CD4-positive, alpha-beta T cell (primary cell): ENCODE measurements around the gene TEKTIP1. TPM values are rescaled to one million over a fixed set of nuclear protein-coding genes. Genes with fewer than 3 reads are reported as not detected.

Experiments
- ATAC-seq: fragments of 200-7000 bp; cut with Tn5 transposase; one replicate; pipeline ENCODE4 v1.10.0; 2022; ENCODE audit warnings: mild to moderate bottlenecking; ENCODE audit not compliant: poor library complexity
- CTCF ChIA-PET: fragments of 350-600 bp; sonication (Branson Sonifier 250); formaldehyde crosslinking; loops from one replicate; lab custom pipeline; 2021; ENCODE audit warnings: antibody characterized with exemption, inconsistent platforms; lab: Charles Lee
- POLR2A ChIA-PET: fragments of 350-600 bp; sonication (Branson Sonifier 250); formaldehyde crosslinking; loops from one replicate; lab custom pipeline; 2021; ENCODE audit warnings: antibody characterized with exemption, inconsistent platforms; lab: Charles Lee
- DNase-seq, 14 experiments: peaks; one replicate each; pipeline ENCODE4 v3.0.0-alpha.2; 2013 to 2020; ENCODE audit warnings: mixed read lengths in 2 of 14
- H3K27ac ChIP-seq, 2 donors: one replicate each; pipeline versions ENCODE4 v1.5.1 to v1.7.0; 2013; ENCODE audit warnings: low read length in 2 of 2, low read depth in 1 of 2, mild to moderate bottlenecking in 1 of 2
- H3K27me3 ChIP-seq, 2 experiments: 1 replicate in 1 of 2; 2 replicates in 1 of 2; pipeline versions ENCODE4 v1.6.1 to v1.7.0; 2013; ENCODE audit warnings: low read length in 2 of 2, control low read depth in 1 of 2, mild to moderate bottlenecking in 1 of 2, moderate library complexity in 1 of 2; ENCODE audit not compliant: insufficient read depth in 2 of 2, control insufficient read depth in 1 of 2
- H3K36me3 ChIP-seq: one replicate; pipeline ENCODE4 v1.6.1; 2013; ENCODE audit warnings: low read length, control low read depth; ENCODE audit not compliant: insufficient read depth
- H3K4me1 ChIP-seq: one replicate; pipeline ENCODE4 v1.6.1; 2013; ENCODE audit warnings: low read length, control low read depth; ENCODE audit not compliant: insufficient read depth
- H3K4me3 ChIP-seq: one replicate; pipeline ENCODE4 v1.5.1; 2013; ENCODE audit warnings: mild to moderate bottlenecking, low read length, moderate library complexity
- H3K9me3 ChIP-seq, 2 experiments: 1 replicate in 1 of 2; 2 replicates in 1 of 2; pipeline versions ENCODE4 v1.6.1 to v1.7.0; 2013; ENCODE audit warnings: low read length in 2 of 2, mild to moderate bottlenecking in 2 of 2, control low read depth in 1 of 2, moderate library complexity in 1 of 2; ENCODE audit not compliant: control insufficient read depth in 1 of 2, insufficient read depth in 1 of 2
- H3K27ac Mint-ChIP-seq: one replicate; pipeline ENCODE4 v1.8.0; 2020; ENCODE audit warnings: mixed read lengths
- H3K27me3 Mint-ChIP-seq: one replicate; pipeline ENCODE4 v1.8.0; 2021; ENCODE audit warnings: mixed read lengths
- H3K36me3 Mint-ChIP-seq: one replicate; pipeline ENCODE4 v1.8.0; 2021; ENCODE audit warnings: low read depth, mixed read lengths
- H3K4me1 Mint-ChIP-seq: one replicate; pipeline ENCODE4 v1.8.0; 2021; ENCODE audit warnings: low read depth, mixed read lengths
- H3K4me3 Mint-ChIP-seq: one replicate; pipeline ENCODE4 v1.8.0; 2020; ENCODE audit warnings: mild to moderate bottlenecking, mixed read lengths
- H3K9me3 Mint-ChIP-seq: one replicate; pipeline ENCODE4 v1.8.0; 2020; ENCODE audit warnings: mixed read lengths
- intact Hi-C, 2 experiments: fragments of 100-400 bp; cut with DNase I in 1 of 2; cut with micrococcal nuclease in 1 of 2; formaldehyde crosslinking; loops; one replicate each; pipeline versions ENCODE4 v1.15.1 to v1.9.0; 2023 to 2025; cut with DNase I, micrococcal nuclease
- total RNA-seq, 174 experiments: library from RNA in 2 of 174; stranded (reverse) in 2 of 174; gene quantifications; one replicate each; pipeline ENCODE4 v1.2.3 and lab custom pipeline; 2021 to 2026
- TF ChIP-seq, protein P1 (sequence below): fragments of 200-600 bp; IDR thresholded peaks from one replicate; pipeline ENCODE4 v1.8.0; 2022; ENCODE audit warnings: antibody characterized with exemption, mild to moderate bottlenecking

TEKTIP1 gene
- total RNA-seq, 2 experiments from 2014 or later = 5.7 to 6.0 TPM

DNA sequence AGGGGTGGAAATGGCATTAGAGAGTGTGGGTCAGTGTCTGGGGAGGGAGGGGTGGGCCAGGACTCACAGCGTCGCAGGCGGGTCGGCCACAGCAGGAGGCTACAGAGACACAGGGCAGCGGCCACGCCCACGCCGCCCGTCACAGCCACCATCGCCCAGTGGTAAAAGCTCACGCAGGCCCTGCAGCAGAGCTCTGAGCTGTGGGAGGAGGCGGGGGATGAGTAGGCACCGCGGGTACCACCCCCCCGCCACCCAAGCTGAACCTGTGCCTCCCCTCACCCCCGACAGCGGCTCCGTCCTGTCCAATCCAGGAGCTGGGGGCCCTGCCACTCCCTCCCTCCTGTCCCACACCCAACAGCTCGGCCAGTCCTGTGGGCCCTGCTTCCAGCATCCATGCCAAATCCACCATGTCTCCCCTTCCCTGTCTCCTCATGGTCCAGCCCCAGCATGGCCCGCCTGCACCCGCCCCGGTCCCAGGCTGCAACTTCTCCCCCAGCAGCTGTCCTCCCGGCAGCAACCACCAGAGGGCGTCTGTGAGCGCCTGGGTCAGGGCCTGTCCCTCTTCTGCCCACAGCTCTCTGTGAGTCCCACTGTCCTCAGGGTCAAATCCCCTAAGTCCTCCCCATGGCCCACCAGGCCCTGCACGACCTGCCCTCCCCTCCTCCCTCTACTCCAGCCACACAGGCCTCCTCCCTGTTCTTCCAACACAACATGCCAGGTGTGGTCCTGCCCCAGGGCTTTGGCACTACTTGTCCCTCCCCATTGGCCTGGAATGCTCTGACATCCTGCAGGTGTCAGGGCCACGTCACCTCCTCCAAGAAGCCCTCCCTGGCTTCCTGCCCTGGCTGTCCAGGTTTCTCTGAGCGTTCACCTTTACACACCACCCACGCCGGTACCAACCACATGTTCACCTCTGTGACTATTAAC, 6.0 kb downstream of the TEKTIP1 start:
- Histone ChIP-seq H3K27ac (no peak overlapping the region), H3K9me3 (no peaks in the 10 kb centered on the region), H3K27me3 (no peaks in the 10 kb centered on the region), H3K36me3 (peaks cover 41% of the 10 kb centered on the region), H3K4me1 (peaks cover 21% of the 10 kb centered on the region), H3K4me3 (no peak overlapping the region)
- H3K9me3 Mint-ChIP-seq = no peaks in the 10 kb centered on the region
- H3K27me3 Mint-ChIP-seq = no peaks in the 10 kb centered on the region
- ChIA-PET CTCF (interaction anchor here (0.6 to 1.9 kb wide), 13 partner anchors 9 to 172 kb away, joined by 3 to 33 read pairs (median 4); partner anchors contain the start of genes GIPC3 and MFSD12), POLR2A (interaction anchor here (0.9 to 3.7 kb wide), 4 partner anchors 9 to 44 kb away, joined by 3 to 21 read pairs (median 12); partner anchors contain the start of genes DOHH, HMG20B and MFSD12)
- peak; percentile 64 to 88 (median 77) for DNase-seq
- ATAC-seq = peak; percentile 74
- peaks cover 24% of the 10 kb centered on the region for H3K36me3 Mint-ChIP-seq
- TF ChIP-seq, protein P1, sequence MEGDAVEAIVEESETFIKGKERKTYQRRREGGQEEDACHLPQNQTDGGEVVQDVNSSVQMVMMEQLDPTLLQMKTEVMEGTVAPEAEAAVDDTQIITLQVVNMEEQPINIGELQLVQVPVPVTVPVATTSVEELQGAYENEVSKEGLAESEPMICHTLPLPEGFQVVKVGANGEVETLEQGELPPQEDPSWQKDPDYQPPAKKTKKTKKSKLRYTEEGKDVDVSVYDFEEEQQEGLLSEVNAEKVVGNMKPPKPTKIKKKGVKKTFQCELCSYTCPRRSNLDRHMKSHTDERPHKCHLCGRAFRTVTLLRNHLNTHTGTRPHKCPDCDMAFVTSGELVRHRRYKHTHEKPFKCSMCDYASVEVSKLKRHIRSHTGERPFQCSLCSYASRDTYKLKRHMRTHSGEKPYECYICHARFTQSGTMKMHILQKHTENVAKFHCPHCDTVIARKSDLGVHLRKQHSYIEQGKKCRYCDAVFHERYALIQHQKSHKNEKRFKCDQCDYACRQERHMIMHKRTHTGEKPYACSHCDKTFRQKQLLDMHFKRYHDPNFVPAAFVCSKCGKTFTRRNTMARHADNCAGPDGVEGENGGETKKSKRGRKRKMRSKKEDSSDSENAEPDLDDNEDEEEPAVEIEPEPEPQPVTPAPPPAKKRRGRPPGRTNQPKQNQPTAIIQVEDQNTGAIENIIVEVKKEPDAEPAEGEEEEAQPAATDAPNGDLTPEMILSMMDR = peak; percentile 94
- H3K4me1 Mint-ChIP-seq = peaks cover 11% of the 10 kb centered on the region
- no peak overlapping the region for H3K4me3 Mint-ChIP-seq
- intact Hi-C loops = loop anchor here (1.0 to 5.0 kb wide), 6 partner anchors 38 to 162 kb away; partner anchors contain the start of genes FZR1 (in 1 of the 2), GIPC3 (in 1 of the 2) and TBXA2R (in 1 of the 2)
- peak overlapping the region; percentile 33 for H3K27ac Mint-ChIP-seq

DNA sequence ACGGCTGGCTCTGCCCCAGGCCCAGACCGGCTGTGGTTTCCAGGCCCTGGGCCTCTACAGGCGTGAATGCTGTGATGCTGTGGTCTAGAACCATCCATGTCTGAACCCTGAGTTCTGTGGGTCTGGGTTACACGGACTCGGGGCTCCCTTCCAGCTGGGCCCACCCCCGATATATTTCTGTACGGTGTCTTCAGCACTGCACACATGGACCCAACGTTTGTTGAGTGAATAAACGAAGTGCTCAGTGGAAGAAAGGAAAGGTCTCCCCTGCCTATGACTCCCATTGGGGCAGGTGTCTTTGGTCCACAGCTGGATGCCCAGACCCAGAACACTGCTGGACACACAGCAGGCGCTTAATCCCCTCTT, 6.7 kb downstream of the TEKTIP1 start:
- H3K4me1 Mint-ChIP-seq = peaks cover 11% of the 10 kb centered on the region
- Histone ChIP-seq H3K36me3 (peaks cover 44% of the 10 kb centered on the region), H3K4me1 (peaks cover 21% of the 10 kb centered on the region), H3K9me3 (no peaks in the 10 kb centered on the region), H3K4me3 (no peak overlapping the region), H3K27me3 (no peaks in the 10 kb centered on the region), H3K27ac (no peak overlapping the region)
- no peak overlapping the region for H3K27ac Mint-ChIP-seq
- no peaks in the 10 kb centered on the region for H3K27me3 Mint-ChIP-seq
- TF ChIP-seq, protein P1 = no peak
- ATAC-seq (no peak), DNase-seq (no peak)
- H3K4me3 Mint-ChIP-seq = no peak overlapping the region
- ChIA-PET POLR2A (interaction anchor here (0.9 to 3.7 kb wide), 4 partner anchors 9 to 45 kb away, joined by 3 to 21 read pairs (median 12); partner anchors contain the start of genes DOHH, HMG20B and MFSD12), CTCF (interaction anchor here (0.6 to 1.9 kb wide), 11 partner anchors 8 to 171 kb away, joined by 3 to 33 read pairs (median 5); partner anchors contain the start of genes GIPC3 and MFSD12)
- intact Hi-C loops = loop anchor here (1.0 to 5.0 kb wide), 6 partner anchors 38 to 161 kb away; partner anchors contain the start of genes FZR1 (in 1 of the 2), GIPC3 (in 1 of the 2) and TBXA2R (in 1 of the 2)
- no peaks in the 10 kb centered on the region for H3K9me3 Mint-ChIP-seq
- peaks cover 24% of the 10 kb centered on the region for H3K36me3 Mint-ChIP-seq

DNA sequence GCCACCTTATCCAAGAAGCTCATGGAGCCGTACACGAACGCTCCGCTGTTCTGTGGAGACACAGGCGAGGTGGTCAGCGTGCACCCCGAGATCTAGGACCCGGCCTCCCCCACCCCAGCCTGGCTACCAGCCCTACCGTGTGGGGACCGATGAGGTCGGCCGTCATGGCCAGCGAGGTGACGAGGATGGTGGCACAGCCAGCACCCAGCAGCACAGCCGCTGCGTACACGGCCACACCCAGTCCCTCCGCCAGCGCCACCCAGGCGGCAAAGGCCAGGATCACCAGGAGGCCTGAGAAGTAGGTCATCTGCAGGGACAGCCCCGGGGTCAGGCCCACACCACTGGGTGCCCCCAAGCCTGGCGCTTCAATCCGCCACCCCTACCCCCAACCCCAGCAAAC, 7.1 kb downstream of the TEKTIP1 start:
- POLR2A ChIA-PET = interaction anchor here (2.7 to 3.7 kb wide), 2 partner anchors 8 to 11 kb away, joined by 19 to 21 read pairs; partner anchors contain the start of gene MFSD12
- TF ChIP-seq, protein P1 = no peak
- peaks cover 14% of the 10 kb centered on the region for H3K4me1 Mint-ChIP-seq
- intact Hi-C loops = loop anchor here (5.0 kb wide), 2 partner anchors 39 to 41 kb away; partner anchors contain the start of genes FZR1 (in 1 of the 2) and GIPC3 (in 1 of the 2)
- ATAC-seq = no peak
- Histone ChIP-seq H3K27me3 (no peaks in the 10 kb centered on the region), H3K9me3 (no peaks in the 10 kb centered on the region), H3K36me3 (peaks cover 47% of the 10 kb centered on the region), H3K27ac (no peak overlapping the region), H3K4me1 (peaks cover 21% of the 10 kb centered on the region), H3K4me3 (no peak overlapping the region)
- H3K4me3 Mint-ChIP-seq = no peak overlapping the region
- H3K27ac Mint-ChIP-seq = no peak overlapping the region
- no peaks in the 10 kb centered on the region for H3K9me3 Mint-ChIP-seq
- peaks cover 24% of the 10 kb centered on the region for H3K36me3 Mint-ChIP-seq
- peak in 1 of 14 experiments; percentile 35 for DNase-seq
- no peaks in the 10 kb centered on the region for H3K27me3 Mint-ChIP-seq
- CTCF ChIA-PET = interaction anchor here (1.7 to 1.9 kb wide), 3 partner anchors 8 to 39 kb away, joined by 6 to 33 read pairs (median 18); partner anchors contain the start of genes GIPC3 and MFSD12
